GM18861 (cell line): ENCODE data around the gene LAGE3.

ENCODE experiments used
- ATAC-seq: cut with Tn5 transposase; IDR thresholded peaks from one replicate; pipeline ENCODE4 v1.9.1; 2021; ENCODE audit not compliant: unreplicated experiment

Gene LAGE3

DNA sequence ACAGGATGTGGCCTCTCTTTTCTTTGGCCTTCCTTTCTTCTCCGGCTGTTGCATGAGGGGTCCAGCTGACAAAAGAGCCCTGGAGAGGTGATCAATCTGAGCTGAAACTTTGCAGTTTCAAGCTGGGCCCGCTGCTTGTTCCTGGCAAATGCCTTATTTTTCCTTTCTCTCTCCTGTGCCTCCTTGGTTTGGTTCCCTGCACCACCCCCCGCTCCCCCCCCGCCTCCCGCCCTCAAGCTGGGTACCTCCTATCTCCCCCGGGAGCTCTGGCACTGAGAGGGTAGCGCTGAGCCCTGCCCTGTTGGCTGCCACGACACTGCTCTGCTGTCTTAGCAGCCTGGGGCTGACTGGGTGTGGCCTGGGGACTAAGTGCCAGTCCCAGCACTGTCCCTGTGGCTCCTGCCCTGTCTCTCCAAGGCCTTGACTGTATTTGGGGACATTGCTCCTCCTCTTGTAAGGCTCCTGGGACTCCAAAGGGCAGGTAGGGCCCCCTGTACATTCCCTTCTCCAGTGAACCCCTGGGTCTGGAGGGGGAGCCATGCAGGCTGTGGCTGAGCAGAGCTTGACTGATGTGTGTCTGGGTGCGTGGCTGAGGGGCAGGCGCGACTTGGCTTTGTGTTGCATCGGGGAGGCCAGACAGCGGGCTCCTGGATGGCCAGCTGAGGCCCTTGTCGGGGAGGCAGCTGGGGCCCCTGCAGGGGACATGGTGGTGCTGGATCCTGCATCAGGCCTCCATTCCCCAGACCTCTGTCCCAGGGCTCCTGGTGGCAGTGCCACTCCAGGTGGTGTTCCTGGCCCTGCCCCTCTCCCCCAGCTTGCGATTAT, 19.9 kb downstream of the LAGE3 start:
- no peak for ATAC-seq

DNA sequence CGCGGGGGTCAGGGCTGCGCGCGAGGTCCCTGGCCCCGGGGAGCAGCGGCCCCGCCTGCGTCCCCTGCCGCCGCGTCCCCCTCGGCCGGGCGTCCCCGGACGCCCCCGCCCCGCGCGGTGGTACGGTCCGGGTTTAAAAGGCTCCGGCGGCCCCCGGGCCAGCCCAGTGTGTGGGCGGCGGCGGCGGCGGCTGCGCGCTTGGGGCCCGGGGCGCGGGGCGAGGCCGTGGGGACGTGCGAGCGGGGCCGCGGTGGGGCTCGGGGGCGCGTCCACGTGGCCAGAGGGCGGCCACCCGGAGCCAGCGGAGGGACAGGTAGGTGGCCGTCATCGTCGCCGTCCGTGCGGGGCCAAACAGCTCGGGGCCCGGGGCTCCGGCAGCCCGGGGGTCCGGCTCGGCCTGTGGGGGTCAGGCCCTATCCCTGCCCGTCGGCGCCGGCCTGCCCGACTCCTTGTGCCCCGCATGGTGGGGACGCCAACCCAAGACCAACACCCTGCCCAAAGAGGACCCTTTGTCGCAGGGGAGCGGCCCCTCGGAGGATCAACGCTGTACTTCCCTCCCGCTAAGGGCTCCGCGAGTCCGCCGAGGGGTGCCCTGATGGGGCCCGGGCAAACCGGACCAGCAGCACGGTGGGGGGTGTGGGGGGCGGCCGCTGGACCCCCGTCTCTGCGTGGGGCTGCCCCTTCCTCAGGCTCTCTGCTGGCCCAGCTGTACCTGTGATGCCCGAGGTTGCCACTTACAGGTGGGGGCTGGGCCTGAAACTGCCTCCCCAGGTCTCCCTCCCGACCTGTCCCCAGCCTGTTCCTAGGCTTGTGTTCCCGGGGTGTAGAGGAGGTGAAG, 20.7 kb downstream of the LAGE3 start, which contains the start of gene PLXNA3:
TSS of gene PLXNA3 (plus strand) at position 166 of the 838 bp plus-strand sequence. CDS start 1,903 bp downstream, outside the sequence.
- peak; percentile 39 for ATAC-seq

DNA sequence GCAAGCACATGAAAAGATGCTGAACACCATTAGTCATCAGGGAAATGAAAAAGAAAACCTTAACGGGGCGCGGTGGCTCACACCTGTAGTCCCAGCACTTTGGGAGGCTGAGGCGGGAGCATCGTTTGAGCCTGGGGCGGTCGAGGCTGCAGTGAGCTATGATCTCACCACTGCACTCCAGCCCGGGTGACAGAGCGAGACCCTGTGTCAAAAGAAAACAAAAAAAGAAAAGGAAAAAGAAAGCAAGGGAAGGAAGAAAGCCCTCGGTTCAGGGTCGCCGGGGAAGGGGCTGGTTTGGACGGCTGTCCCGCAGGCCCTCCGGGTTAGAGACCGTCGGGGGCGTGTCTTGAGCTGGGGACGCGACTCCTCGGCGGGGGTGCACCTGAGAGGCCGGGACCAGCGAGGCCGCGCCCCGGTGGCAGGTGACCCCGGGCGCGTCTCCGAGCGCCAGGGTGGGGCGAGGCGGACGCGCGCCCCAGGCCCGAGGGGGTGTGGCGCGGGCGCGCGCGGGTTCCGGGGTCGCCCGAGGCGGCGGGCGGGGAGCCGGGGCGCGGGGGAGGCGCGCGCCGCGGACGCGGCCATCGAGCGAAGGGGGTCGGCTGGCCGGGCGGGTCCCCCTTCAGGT, 21.5 kb downstream of the LAGE3 start:
- peak; percentile 33 for ATAC-seq

DNA sequence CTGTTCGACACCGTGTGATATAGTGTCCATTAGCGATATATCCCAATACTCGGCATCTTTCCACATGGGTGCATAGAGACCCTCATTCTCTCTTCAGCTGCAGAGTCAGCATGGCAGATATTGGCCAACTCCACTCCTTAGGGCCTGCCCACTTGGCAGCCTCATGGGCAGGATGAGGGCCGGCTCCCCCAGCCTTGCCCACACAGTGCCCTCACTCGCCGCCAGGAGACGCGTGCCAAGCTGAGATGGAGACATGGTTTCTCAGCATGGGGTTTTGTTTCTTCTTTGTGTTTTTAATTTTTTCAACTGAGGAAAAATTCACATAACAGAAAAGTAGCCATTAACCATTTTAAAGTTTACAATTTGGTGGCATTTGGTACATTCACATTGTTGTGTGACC, 26.3 kb downstream of the LAGE3 start:
- no peak for ATAC-seq

DNA sequence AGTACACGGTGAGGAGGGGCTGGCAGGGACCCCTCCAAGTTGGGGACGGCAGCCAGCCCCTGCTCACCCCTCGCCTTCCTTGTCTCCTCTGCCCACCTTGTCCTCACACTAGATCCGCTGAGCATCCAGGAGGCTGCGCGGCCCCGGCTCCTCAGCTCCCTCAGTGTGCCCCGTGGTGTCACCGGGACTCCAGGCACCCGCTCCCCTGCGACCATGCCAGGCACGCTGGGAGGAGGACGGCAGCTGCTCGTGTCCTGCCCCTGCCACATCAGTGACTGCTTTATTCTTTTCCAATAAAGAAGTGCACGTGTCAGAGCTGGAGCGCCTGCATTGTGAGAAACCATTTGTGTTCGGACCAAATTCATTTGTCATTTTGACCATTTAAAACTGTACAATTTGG, 28.8 kb downstream of the LAGE3 start:
- ATAC-seq = no peak

DNA sequence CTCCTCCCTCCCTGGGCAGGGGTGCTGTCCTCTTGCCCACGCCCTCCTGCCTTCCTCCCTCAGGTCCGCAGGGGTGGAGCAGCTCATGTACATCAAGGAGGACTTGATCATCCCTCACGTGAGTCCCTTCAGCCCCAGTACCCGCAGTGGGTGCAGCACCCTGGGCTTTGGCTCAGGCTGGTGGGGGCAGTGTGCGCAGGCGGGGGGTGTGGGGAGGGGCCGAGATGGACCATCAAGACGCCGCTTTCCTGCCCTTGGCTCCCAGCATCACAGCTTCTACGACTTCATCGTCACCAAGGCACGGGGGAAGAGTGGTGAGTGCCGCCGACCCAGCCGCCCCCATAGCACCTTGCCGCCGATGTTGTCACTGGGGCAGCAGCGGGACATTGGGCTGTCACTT, 29.5 kb downstream of the LAGE3 start:
- no peak for ATAC-seq

DNA sequence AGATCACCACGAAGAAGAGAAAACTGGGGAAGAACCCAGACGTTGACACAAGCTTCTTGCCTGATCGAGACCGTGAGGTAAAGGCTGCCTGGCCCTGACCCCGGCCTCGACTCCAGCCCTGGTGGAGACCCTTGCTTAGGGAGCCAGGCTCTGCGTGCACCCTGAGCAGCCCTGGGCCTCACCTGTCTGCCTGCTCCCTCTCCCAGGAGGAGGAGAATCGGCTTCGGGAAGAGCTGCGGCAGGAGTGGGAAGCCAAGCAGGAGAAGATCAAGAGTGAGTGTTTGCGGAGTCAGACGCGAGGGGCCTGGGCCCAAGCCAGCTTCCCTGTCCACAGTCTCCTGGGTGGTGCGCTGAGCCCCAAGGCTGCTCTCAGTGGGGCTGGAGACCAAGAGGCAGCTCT, 30.6 kb downstream of the LAGE3 start:
- no peak for ATAC-seq

DNA sequence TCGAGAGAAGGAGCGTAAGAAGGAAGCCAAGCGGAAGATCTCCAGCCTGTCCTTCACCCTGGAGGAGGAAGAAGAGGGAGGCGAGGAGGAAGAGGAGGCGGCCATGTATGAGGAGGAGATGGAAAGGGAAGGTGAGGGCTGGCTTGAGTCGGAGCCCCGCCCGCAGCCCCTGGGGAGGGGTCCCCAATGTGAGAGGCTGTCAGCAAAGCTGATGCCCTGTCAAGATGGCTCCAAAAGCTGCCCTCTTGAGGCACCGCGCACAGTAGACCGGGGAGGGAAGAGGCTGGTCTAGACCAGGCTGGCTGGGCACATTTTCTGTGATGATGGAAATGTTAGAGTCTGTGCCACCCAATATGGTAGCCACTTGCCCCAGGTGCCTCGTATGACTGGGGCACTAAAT, 32.7 kb downstream of the LAGE3 start:
- ATAC-seq = no peak

DNA sequence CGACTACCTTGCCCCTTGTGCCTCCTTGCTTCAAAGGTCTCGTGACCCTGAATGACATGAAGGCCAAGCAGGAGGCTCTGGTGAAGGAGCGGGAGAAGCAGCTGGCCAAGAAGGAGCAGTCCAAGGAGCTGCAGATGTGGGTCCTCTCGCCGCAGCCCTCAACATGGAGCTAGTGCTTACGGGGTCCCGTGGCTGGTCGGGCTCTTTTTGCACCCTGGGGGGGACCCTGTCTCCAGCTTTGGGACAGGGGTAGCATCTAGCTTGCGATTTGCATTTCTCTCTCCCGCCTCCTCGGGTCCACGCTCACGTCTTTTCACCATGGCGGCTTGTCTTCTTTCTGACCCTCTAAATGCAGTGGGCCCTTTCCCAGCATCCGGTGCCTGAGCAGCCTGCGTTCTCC, 33.3 kb downstream of the LAGE3 start:
- no peak for ATAC-seq

DNA sequence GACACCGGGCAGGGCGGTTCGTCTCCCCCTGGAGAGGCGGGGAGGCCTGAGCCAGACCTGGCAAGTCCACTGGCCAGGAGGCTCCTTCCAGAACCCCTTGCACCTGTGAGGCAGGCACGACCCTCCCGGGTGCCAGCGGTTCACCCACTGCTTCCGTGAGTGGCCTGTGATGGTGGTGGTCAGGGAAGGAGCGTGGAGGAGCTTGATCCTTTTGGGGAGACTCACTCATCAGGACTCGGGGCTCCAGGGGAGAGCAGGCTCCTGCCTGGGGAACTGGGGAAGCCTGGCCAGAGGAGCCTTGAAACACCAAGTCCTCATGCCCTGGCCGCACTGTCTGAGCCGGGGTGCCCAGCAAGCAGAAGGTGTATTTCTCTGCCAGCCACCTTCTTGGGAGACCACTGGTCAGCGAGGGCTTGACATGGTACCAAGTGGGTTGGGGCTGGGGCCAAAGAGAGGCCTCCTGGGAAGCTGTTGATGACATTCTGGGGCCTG, 34.3 kb downstream of the LAGE3 start:
- ATAC-seq = no peak

DNA sequence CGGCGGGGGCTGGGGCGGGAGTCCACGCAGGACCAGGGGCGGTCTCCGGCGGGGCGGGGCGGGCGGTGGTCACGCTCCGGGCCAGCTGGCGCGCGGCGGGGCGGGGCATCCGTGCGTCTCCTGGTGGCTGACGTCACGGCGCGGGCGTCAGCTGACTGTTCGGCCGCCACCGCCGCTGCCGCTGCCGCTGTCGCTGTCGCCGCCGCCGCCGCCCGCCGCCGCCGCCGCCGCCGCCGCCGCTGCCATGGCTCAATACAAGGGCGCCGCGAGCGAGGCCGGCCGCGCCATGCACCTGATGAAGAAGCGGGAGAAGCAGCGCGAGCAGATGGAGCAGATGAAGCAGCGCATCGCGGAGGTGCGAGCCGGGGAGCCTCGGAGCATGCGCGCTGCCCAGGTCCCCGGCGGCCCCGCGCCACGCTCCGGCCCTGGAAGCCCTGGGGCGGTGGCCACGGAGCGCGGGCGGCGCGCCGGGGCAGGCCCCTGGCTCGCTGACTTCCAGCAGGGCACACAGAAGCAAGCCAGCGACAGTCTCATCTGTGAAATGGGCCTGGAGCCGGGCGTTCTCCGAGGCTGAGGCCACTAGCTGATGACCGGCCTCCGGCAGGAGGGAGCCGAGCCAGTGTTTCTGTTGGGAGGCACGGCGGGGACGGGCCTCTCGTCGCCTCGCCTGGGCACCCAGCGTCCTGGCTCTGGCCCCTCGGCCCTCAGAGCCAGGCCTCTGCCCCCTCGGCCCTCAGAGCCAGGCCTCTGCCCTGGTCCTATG, 34.9 kb downstream of the LAGE3 start, which contains the start of gene FAM50A:
TSS of gene FAM50A (plus strand) at position 150 of the 763 bp plus-strand sequence. CDS start at position 245, 95 bp downstream.
- peak; percentile 71 for ATAC-seq

DNA sequence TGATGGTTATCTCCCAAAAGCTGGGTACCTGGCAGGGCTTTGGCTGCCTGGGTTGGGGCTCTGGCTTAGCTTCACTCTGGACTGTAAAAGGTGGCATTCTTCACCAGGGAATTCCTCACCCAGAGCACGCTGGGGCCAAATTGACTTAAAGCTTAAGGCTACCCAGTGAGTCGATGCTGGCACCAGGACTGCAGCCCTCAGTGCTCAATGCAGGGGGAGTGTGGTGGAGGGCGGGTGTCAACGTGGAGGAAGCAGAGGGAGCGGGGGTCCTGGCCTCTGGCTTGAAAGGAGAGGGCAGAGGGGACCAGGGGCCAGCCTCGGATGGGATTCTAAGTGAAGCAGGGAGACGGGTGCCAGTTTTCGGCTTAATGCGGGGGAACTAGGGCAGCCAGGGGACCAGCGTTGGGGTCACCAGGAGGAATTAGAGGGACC, 35.6 kb downstream of the LAGE3 start:
- no peak for ATAC-seq

DNA sequence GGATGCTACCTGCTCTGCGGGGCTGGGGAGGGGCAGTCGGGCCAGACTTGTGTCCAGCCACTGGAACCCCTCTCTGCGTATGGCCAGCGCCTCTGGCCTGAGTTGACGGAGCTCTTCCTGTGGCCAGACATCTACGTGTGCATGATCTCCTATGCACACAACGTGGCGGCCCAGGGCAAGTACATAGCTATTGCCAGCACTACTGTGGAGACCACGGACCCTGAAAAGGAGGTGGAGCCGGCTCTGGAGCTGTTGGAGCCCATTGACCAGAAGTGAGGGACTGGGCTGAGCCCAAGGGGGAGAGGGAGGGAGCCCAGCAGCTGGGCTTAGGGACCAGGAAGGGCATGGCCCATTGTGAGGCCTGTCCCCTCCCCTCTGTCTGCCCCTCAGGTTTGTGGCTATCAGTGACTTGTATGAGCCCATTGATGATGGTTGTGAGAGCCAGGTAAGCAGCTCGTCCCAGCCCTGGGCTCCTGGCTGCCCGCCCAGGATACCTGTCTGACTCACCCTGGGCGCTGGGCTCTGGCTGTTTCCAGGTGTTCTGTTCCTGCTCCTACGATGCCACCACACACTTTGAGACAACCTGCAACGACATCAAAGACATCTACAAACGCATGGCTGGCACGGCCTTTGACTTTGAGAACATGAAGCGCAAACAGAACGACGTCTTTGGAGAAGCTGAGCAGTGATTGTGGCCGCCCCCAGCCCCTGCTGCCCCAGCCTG, 36.9 kb downstream of the LAGE3 start:
- no peak for ATAC-seq

DNA sequence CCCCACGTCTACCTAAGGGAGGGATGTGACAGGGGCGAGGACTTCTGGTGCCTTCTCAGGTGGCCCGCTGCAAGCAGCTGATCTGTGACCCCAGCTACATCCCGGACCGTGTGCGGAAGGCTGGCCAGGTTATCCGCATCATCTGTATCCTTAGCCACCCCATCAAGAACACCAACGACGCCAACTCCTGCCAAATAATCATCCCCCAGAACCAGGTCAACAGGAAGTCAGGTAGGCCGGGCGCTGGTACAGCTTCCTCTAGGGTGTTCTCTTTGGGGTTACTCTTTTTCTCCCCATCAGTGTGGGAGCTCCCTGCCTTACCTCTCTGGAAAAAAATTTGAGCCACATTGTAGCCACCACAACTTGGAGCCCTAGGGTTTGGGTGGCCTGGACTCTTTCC, 37.5 kb downstream of the LAGE3 start:
- no peak for ATAC-seq

DNA sequence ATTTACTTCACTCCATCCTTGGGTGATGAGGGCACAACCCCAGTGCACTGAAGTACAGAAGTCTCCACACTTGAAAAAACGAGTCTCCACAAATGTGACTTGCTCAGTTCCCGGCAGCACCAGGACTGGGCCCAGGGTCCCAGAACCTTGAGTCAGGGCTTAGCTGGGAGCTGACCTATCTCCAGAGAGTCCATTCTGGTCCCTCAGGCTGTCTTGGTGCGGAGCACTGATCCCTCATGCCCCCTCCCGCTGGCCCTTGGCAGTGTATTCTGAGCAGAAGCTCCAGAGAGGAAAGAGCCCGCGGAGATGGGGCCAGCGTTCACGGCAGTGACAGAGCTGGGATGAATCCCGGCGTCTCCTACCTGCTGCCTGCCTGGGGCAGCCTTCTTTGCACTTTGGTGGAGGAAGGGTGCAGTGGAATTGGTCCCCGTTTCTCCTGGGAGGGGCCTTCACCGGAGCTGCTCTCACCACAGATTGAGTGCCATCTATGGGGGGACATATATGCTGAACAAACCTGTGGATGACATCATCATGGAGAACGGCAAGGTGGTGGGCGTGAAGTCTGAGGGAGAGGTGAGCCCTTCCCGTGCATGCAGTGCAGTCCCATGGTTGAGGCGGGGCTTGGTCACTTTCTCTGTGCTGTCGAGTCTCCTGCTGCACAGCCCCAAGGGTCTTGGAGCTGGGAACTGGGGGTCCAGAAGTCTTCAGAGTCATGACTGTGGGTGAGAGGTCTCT, 38.3 kb downstream of the LAGE3 start:
- no peak for ATAC-seq

DNA sequence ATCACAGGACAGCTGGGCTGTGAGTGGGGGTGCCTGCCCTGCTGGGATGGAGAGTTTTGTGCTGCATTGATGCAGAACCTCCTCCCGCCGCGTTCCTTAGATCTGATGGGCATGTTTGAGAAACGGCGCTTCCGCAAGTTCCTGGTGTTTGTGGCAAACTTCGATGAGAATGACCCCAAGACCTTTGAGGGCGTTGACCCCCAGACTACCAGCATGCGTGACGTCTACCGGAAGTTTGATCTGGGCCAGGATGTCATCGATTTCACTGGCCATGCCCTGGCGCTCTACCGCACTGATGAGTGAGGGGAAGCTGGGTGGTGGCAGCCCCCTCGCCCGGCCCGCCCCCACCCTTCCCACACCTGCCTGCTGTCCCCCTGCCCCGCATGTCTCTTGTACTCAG, 39.2 kb downstream of the LAGE3 start:
- ATAC-seq = no peak

DNA sequence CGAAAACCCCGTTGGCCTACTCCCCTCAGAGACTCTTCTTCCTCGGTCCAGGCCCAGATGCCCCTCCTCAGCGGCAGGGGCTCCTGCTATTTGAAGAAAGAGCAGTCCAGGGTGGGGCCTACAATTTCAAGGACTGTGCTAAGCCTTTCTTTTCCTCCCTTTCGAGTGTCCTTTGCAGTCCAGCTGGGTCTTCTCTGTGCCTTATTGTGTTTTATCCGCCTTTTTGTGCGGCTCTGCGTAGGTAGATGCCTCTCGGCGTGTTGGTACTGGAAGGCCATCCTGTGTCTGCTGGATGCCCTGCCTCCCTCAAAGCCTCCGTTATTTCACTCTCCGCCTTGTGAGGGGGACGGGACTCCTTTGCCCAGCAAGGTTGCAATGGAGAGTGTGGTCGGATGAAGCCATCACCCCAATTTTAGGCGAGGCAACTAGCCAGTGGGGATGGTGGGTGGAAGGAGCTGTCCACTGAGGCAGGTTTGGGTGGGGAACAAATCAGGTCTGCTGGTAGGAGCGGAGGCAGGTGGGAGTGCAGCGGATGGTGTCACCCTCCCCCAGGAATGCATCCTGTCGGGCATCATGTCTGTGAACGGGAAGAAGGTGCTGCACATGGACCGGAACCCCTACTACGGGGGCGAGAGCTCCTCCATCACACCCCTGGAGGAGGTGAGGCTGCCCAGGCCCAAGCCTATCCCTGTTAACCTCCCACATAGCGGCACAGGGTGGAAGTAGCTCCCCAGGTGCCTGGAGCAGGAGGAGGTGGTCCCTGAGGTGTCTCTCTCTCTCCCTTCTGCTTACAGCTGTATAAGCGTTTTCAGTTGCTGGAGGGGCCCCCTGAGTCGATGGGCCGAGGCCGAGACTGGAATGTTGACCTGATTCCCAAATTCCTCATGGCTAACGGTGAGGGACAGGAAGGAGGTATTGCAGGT, 40.8 kb downstream of the LAGE3 start:
- no peak for ATAC-seq
